Globus pallidus (tissue), 1 donor: ENCODE measurements around the gene SEPTIN8.
A peak's percentile ranks its signal among the peaks of the same experiment; 100 is the strongest.

ENCODE experiments used
- DNase-seq: peaks from one replicate; pipeline ENCODE4 v3.0.0-alpha.2; 2015; ENCODE audit warnings: low spot score

The SEPTIN8 gene

GRCh38 chr5:132748522-132749000 lies 28.5 kb downstream of the SEPTIN8 start:
- no peak for DNase-seq

GRCh38 chr5:132747616-132748440 lies 29.2 kb downstream of the SEPTIN8 start:
- no peak for DNase-seq

- DNase-seq = no peak
These were observed 30.0 kb downstream of the SEPTIN8 start, which contains the start of gene CCNI2 for GRCh38 chr5:132746954-132747615. TSS of gene CCNI2 (plus strand) at chr5:132747426. CDS start at chr5:132747496, 70 bp downstream.

- no peak for DNase-seq
These were observed 30.5 kb downstream of the SEPTIN8 start for GRCh38 chr5:132746592-132746953.

GRCh38 chr5:132744659-132745058 lies 32.4 kb downstream of the SEPTIN8 start:
- DNase-seq = no peak

- DNase-seq = no peak
These were observed 34.4 kb downstream of the SEPTIN8 start for GRCh38 chr5:132742626-132743025.

- no peak for DNase-seq
These were observed 34.9 kb downstream of the SEPTIN8 start for GRCh38 chr5:132742158-132742557.

GRCh38 chr5:132739232-132739631 lies 37.8 kb downstream of the SEPTIN8 start:
- DNase-seq = no peak

- no peak for DNase-seq
These were observed 38.9 kb downstream of the SEPTIN8 start for GRCh38 chr5:132737982-132738681.

GRCh38 chr5:132736853-132737833 lies 39.9 kb downstream of the SEPTIN8 start, which contains the start of gene KIF3A:
TSS of gene KIF3A (minus strand) at chr5:132737546. CDS start at chr5:132737419, 127 bp downstream.
- DNase-seq = peak; percentile 96

- no peak for DNase-seq
These were observed 42.4 kb downstream of the SEPTIN8 start for GRCh38 chr5:132734687-132735086.

GRCh38 chr5:132733499-132734148 lies 43.4 kb downstream of the SEPTIN8 start:
- DNase-seq = no peak

GRCh38 chr5:132729896-132730295 lies 47.1 kb downstream of the SEPTIN8 start:
- no peak for DNase-seq

GRCh38 chr5:132725745-132726144 lies 51.3 kb downstream of the SEPTIN8 start:
- DNase-seq = no peak

- DNase-seq = no peak
These were observed 58.3 kb downstream of the SEPTIN8 start for GRCh38 chr5:132718544-132719312.

- DNase-seq = no peak
These were observed 62.4 kb downstream of the SEPTIN8 start for GRCh38 chr5:132714456-132715307.

- DNase-seq = no peak
These were observed 68.4 kb downstream of the SEPTIN8 start for GRCh38 chr5:132708645-132709044.

GRCh38 chr5:132704875-132705274 lies 72.2 kb downstream of the SEPTIN8 start:
- no peak for DNase-seq
